ENCODE data around the gene ASF1A. TPM values are rescaled to one million over a fixed set of nuclear protein-coding genes. Genes with fewer than 3 reads are reported as not detected.

ASF1A gene
- total RNA-seq, 1 experiment from 2014 or later = 34.4 TPM

DNA sequence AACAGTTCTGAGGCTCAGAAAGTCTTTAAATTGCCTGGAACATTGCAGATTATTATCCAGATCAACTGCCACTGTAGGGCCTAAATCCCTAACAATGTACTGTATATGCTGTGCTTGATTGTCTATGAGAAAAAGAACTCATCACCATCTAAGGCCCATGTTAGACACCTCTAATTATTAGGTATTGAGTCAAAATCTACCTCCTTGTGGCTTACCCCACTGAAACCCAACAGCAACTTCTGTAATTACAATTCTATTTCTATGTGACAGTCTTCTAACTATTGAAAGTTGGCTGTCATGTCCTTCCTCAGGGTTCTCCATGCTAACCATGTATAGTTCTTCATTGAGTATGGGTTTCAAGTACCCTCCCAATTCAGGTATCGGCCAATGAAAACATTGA is 27.1 kb downstream of the ASF1A start:
- no peaks in the 10 kb centered on the region for H4K20me1 ChIP-seq (ENCODE audit: control insufficient read depth, insufficient read depth, insufficient read length)
- no peak overlapping the region for H2BK5ac ChIP-seq (ENCODE audit: insufficient read length, low read length)
- H2AFZ ChIP-seq (ENCODE audit: low read length) = no peak overlapping the region
- no peaks in the 10 kb centered on the region for H3K79me1 ChIP-seq (ENCODE audit: insufficient read depth, low read depth, low read length, poor library complexity, severe bottlenecking)
- no peak overlapping the region for H3K4ac ChIP-seq (ENCODE audit: low read depth, low read length)
- Mint-ChIP-seq H3K27ac (no peak overlapping the region), H3K9me3 (no peaks in the 10 kb centered on the region), H3K27me3 (ENCODE audit: low read depth) (no peaks in the 10 kb centered on the region), H3K4me3 (no peak overlapping the region), H3K4me1 (no peaks in the 10 kb centered on the region), H3K36me3 (ENCODE audit: insufficient read depth in 1 of 3, low read depth in 3 of 3) (peaks cover 10 to 53% (median 38%) of the 10 kb centered on the region in 3 experiments; a peak in 6 of 7 replicates)
- H3K9ac ChIP-seq (ENCODE audit: extremely low read depth, insufficient read length, low read length) = no peak overlapping the region
- H2BK12ac ChIP-seq (ENCODE audit: insufficient read length, low read depth, low read length) = no peak overlapping the region
- H3K27ac ChIP-seq (ENCODE audit: insufficient read length, low read depth, low read length) = no peak overlapping the region
- no peak overlapping the region for H3K56ac ChIP-seq (ENCODE audit: insufficient read length, low read depth, low read length)
- H2BK120ac ChIP-seq (ENCODE audit: low read depth, low read length, poor library complexity, severe bottlenecking) = no peak overlapping the region
- no peak for DNase-seq
- H3K18ac ChIP-seq (ENCODE audit: insufficient read length, low read depth, low read length) = no peak overlapping the region
- H3K4me2 ChIP-seq (ENCODE audit: insufficient read depth, insufficient read length, low read length) = no peak overlapping the region
- no peaks in the 10 kb centered on the region for H3K27me3 ChIP-seq (ENCODE audit: insufficient read depth, low read length)
- H3K79me2 ChIP-seq (ENCODE audit: insufficient read depth, low read length) = no peaks in the 10 kb centered on the region
- H2BK20ac ChIP-seq (ENCODE audit: low read depth, low read length, poor library complexity, severe bottlenecking) = no peak overlapping the region
- H4K91ac ChIP-seq (ENCODE audit: insufficient read length, low read depth, low read length) = no peak overlapping the region
- H3T11ph ChIP-seq (ENCODE audit: low read length) = no peak overlapping the region
- no peak overlapping the region for H4K8ac ChIP-seq (replicated peaks; ENCODE audit: insufficient read length, low read depth, low read length)
- no CpG with 5 or more reads among the region's 1 CpG for WGBS (ENCODE audit: extremely low coverage, insufficient read length, low lambda C conversion rate)
- H2BK15ac ChIP-seq (ENCODE audit: low read depth, low read length) = no peak overlapping the region
- no peaks in the 10 kb centered on the region for H3K4me1 ChIP-seq (ENCODE audit: insufficient read depth, low read length)
- H4K5ac ChIP-seq (ENCODE audit: insufficient read length, low read depth, low read length) = no peak overlapping the region
- no peak overlapping the region for H2AK5ac ChIP-seq (ENCODE audit: insufficient read length, low read length)
- H3K23ac ChIP-seq (ENCODE audit: insufficient read length, low read depth, low read length) = no peak overlapping the region
- H3K23me2 ChIP-seq (ENCODE audit: insufficient read length, low read depth, low read length, poor library complexity, severe bottlenecking) = no peaks in the 10 kb centered on the region
- no peaks in the 10 kb centered on the region for H3K9me3 ChIP-seq (ENCODE audit: control insufficient read depth, low read depth, low read length)
- no peak overlapping the region for H3K14ac ChIP-seq (ENCODE audit: insufficient read depth, low read length)
- TF ChIP-seq, protein P1, sequence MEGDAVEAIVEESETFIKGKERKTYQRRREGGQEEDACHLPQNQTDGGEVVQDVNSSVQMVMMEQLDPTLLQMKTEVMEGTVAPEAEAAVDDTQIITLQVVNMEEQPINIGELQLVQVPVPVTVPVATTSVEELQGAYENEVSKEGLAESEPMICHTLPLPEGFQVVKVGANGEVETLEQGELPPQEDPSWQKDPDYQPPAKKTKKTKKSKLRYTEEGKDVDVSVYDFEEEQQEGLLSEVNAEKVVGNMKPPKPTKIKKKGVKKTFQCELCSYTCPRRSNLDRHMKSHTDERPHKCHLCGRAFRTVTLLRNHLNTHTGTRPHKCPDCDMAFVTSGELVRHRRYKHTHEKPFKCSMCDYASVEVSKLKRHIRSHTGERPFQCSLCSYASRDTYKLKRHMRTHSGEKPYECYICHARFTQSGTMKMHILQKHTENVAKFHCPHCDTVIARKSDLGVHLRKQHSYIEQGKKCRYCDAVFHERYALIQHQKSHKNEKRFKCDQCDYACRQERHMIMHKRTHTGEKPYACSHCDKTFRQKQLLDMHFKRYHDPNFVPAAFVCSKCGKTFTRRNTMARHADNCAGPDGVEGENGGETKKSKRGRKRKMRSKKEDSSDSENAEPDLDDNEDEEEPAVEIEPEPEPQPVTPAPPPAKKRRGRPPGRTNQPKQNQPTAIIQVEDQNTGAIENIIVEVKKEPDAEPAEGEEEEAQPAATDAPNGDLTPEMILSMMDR (conservative IDR thresholded peaks at IDR 0.05) = no peak
